Kidney (tissue), 14 donors: ENCODE measurements around the gene FBN1. TPM values are rescaled to one million over a fixed set of nuclear protein-coding genes. Genes with fewer than 3 reads are reported as not detected.

Source experiments
- DNase-seq, 5 donors: peaks; one replicate each; pipeline ENCODE4 v3.0.0-alpha.2; 2013 to 2020
- FAIRE-seq: peaks from 2 replicates; lab custom pipeline; 2012; peaks lifted over from hg19 to GRCh38; lab: Jason Lieb, UNC
- H3K27ac ChIP-seq, 2 donors: one replicate each; pipeline ENCODE4 v1.7.0; 2013; ENCODE audit warnings: low read depth in 2 of 2, low read length in 2 of 2, inconsistent platforms in 1 of 2
- H3K27me3 ChIP-seq: one replicate; pipeline ENCODE4 v1.7.1; 2013; ENCODE audit warnings: low read length, inconsistent platforms; ENCODE audit not compliant: control insufficient read depth, insufficient read depth
- H3K36me3 ChIP-seq, 3 donors: one replicate each; pipeline versions ENCODE4 v1.7.0 to v1.7.1; 2013; ENCODE audit warnings: low read length in 3 of 3, control low read depth in 1 of 3, inconsistent platforms in 1 of 3; ENCODE audit not compliant: insufficient read depth in 3 of 3, control insufficient read depth in 2 of 3
- H3K4me1 ChIP-seq, 3 donors: one replicate each; pipeline versions ENCODE4 v1.7.0 to v1.7.1; 2013; ENCODE audit warnings: low read length in 3 of 3, inconsistent platforms in 1 of 3, low read depth in 1 of 3; ENCODE audit not compliant: control insufficient read depth in 2 of 3, insufficient read depth in 2 of 3
- H3K4me3 ChIP-seq, 3 donors: one replicate each; pipeline versions ENCODE4 v1.7.0 to v1.8.1; 2013; ENCODE audit warnings: low read length in 3 of 3, control low read depth in 1 of 3, inconsistent platforms in 1 of 3
- H3K9ac ChIP-seq, 3 donors: one replicate each; pipeline versions ENCODE4 v1.7.0 to v1.7.1; 2013; ENCODE audit warnings: low read length in 3 of 3, control low read depth in 1 of 3, inconsistent platforms in 1 of 3
- H3K9me3 ChIP-seq, 3 donors: one replicate each; pipeline versions ENCODE4 v1.7.0 to v1.7.1; 2013; ENCODE audit warnings: low read length in 3 of 3, control low read depth in 1 of 3, inconsistent platforms in 1 of 3; ENCODE audit not compliant: control insufficient read depth in 2 of 3, insufficient read depth in 1 of 3
- intact Hi-C: fragments of 100-400 bp; cut with DNase I; formaldehyde crosslinking; loops from one replicate; pipeline ENCODE4 v1.11.1; 2022
- polyA plus RNA-seq: library from polyadenylated mRNA; stranded (reverse); fragments of 350-450 nt; fragmentation: Illumina TruSeq; extraction: RNeasy Lipid Tissue Mini Kit (QIAGEN cat#74804); gene quantifications from one replicate; pipeline ENCODE4 v1.2.3, GENCODE V29; 2014; ENCODE audit warnings: low read depth, low replicate concordance; ENCODE audit not compliant: insufficient read depth
- total RNA-seq: library from RNA; stranded (reverse); fragmentation: NEBNext Ultra II Directional; extraction: Animal tissue kit (Norgen Biotek cat#: 25700); gene quantifications from one replicate; pipeline ENCODE4 v1.2.1, GENCODE V29; 2021
- TF ChIP-seq, protein P1 (sequence below): IDR thresholded peaks from 3 replicates; pipeline ENCODE4 v1.5.1; 2012; ENCODE audit warnings: mild to moderate bottlenecking, moderate library complexity, borderline replicate concordance; ENCODE audit not compliant: insufficient read depth; ENCODE audit errors: extremely low read depth
- donor health status: control.
- donor health status: control.
- donor health status: control.
- donor health status: control.
- donor health status: control.
- donor health status: DM: yes; HTN: yes; CAD: no.
- donor health status: Normal renal cell carcinoma (clear cell type).

The FBN1 gene
- total and polyA plus RNA-seq, 2 donors from 2014 or later = 2.4 to 30.8 TPM

DNA sequence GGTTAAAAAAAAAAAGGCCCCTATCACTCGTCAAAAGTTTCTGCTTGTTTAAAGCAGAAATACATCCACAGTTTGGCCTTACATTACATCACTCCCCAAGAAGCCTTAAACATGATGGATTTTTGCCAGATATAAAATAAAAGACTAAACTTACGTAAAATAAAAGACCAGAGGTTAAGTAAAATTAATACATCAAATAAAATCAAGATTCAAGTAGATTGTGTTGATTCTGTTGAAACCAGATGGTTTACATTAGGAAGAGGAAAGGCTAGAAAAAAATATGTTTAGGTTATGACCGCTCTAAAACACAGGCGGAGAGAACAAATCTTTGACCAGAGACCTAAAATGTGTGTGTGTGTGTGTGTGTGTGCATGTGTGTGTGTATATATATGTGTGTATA lies 210.2 kb downstream of the FBN1 start:
- Histone ChIP-seq H3K27ac (no peak overlapping the region), H3K4me3 (no peak overlapping the region), H3K36me3 (peaks cover 0 to 9% (median 4%) of the 10 kb centered on the region in 3 donors), H3K4me1 (no peaks in the 10 kb centered on the region), H3K27me3 (no peaks in the 10 kb centered on the region), H3K9ac (no peak overlapping the region), H3K9me3 (no peaks in the 10 kb centered on the region)
- FAIRE-seq = no peak
- intact Hi-C loops = no loop called here
- DNase-seq = peak in 2 of 5 donors; percentile 55 to 80
- TF ChIP-seq, protein P1, sequence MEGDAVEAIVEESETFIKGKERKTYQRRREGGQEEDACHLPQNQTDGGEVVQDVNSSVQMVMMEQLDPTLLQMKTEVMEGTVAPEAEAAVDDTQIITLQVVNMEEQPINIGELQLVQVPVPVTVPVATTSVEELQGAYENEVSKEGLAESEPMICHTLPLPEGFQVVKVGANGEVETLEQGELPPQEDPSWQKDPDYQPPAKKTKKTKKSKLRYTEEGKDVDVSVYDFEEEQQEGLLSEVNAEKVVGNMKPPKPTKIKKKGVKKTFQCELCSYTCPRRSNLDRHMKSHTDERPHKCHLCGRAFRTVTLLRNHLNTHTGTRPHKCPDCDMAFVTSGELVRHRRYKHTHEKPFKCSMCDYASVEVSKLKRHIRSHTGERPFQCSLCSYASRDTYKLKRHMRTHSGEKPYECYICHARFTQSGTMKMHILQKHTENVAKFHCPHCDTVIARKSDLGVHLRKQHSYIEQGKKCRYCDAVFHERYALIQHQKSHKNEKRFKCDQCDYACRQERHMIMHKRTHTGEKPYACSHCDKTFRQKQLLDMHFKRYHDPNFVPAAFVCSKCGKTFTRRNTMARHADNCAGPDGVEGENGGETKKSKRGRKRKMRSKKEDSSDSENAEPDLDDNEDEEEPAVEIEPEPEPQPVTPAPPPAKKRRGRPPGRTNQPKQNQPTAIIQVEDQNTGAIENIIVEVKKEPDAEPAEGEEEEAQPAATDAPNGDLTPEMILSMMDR = no peak

DNA sequence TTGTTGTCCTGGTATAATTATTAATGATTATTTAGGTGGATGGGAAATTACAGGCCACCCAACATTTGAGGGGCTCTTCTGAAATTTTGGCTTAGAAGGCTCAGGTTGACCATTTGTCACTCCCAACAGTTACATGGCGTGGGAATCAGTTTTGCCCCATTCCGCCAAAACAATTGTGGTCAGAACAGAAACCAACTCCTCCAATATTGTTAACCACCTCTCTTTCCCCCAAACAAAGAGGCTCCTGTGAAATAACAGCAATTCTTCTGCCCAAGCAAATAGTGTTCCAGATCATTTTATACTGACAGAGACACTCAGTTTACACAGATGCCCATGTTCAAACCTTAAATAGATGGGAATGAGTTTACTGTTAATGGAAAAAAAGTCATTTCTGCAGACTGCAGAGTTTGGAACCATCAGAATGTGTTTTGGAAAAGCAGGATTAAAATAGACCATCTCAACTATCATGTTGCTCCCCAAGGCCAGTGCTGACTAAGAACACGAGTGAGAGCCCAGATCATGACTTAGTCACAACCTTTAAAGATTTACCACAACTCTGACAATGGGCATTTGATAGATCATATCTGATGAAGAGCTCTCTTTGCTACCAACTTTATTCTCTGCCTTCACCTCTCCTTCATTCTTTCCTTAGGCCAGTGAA lies 212.2 kb downstream of the FBN1 start:
- Histone ChIP-seq H3K4me3 (no peak overlapping the region), H3K9me3 (no peaks in the 10 kb centered on the region), H3K4me1 (no peaks in the 10 kb centered on the region), H3K9ac (no peak overlapping the region), H3K36me3 (peaks cover 0 to 10% (median 4%) of the 10 kb centered on the region in 3 donors), H3K27me3 (no peaks in the 10 kb centered on the region), H3K27ac (no peak overlapping the region)
- intact Hi-C loops = no loop called here
- TF ChIP-seq, protein P1 = no peak
- FAIRE-seq (no peak), DNase-seq (no peak)

DNA sequence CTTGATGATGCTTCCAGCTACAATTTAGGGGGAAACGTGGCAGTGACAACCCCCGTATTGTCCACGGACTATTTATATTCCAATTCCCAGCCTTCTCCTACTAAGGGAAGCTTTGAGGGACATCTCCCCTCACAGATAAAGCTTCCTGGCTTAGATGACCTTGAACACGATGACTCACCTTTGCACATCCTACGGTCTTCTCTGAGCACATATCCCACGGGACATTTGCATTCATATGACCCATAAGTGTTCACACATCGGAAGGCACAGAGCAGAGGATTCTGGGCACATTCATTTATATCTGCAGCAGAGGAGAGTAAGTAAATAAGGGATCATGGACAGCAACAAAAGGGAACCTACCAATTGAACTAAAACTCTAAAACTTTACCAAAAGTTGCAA lies 212.8 kb downstream of the FBN1 start:
- Histone ChIP-seq H3K4me1 (no peaks in the 10 kb centered on the region), H3K9me3 (no peaks in the 10 kb centered on the region), H3K4me3 (no peak overlapping the region), H3K27ac (no peak overlapping the region), H3K9ac (no peak overlapping the region), H3K27me3 (no peaks in the 10 kb centered on the region), H3K36me3 (peaks cover 0 to 10% (median 4%) of the 10 kb centered on the region in 3 donors)
- TF ChIP-seq, protein P1 = no peak
- intact Hi-C loops = no loop called here
- no peak for FAIRE-seq
- DNase-seq = no peak
